Measurements from ENCODE around the gene KIAA1217. TPM values are rescaled to one million over a fixed set of nuclear protein-coding genes. Genes with fewer than 3 reads are reported as not detected.

Gene KIAA1217
- total RNA-seq, 1 donor from 2014 or later = 13.0 TPM

GRCh38 chr10:24453404-24453830, 244.5 kb downstream of the KIAA1217 start:
- H3K36me3 ChIP-seq = no peaks in the 10 kb centered on the region
- no peaks in the 10 kb centered on the region for H3K27me3 ChIP-seq
- H3K27ac ChIP-seq = peak overlapping the region in 1 of 2 donors; percentile 40
- no peak overlapping the region for H3K4me3 ChIP-seq
- no peak for DNase-seq (ENCODE audit: low spot score in 2 of 2)
- intact Hi-C loops (cut with DNase I) = no loop called here
- peaks cover 0 to 12% of the 10 kb centered on the region in 2 donors for H3K4me1 ChIP-seq
- H3K9me3 ChIP-seq = no peaks in the 10 kb centered on the region
- TF ChIP-seq CTCF (IDR thresholded peaks at IDR 0.05) = no peak

- no peaks in the 10 kb centered on the region for H3K36me3 ChIP-seq
- peaks cover 0 to 10% of the 10 kb centered on the region in 2 donors for H3K4me1 ChIP-seq
- no peaks in the 10 kb centered on the region for H3K9me3 ChIP-seq
- TF ChIP-seq CTCF (IDR thresholded peaks at IDR 0.05) = no peak
- intact Hi-C loops (cut with DNase I) = no loop called here
- DNase-seq (ENCODE audit: low spot score in 2 of 2) = no peak
- peak overlapping the region in 1 of 2 donors; percentile 40 for H3K27ac ChIP-seq
- H3K27me3 ChIP-seq = no peaks in the 10 kb centered on the region
- H3K4me3 ChIP-seq = no peak overlapping the region
Measured at GRCh38 chr10:24453973-24454372, 245.0 kb downstream of the KIAA1217 start.

GRCh38 chr10:24455447-24455846, 246.5 kb downstream of the KIAA1217 start:
- no peak for TF ChIP-seq CTCF (IDR thresholded peaks at IDR 0.05)
- no peak for DNase-seq (ENCODE audit: low spot score in 2 of 2)
- H3K27ac ChIP-seq = no peak overlapping the region
- H3K9me3 ChIP-seq = no peaks in the 10 kb centered on the region
- no peak overlapping the region for H3K4me3 ChIP-seq
- H3K27me3 ChIP-seq = no peaks in the 10 kb centered on the region
- intact Hi-C loops (cut with DNase I) = no loop called here
- no peaks in the 10 kb centered on the region for H3K36me3 ChIP-seq
- H3K4me1 ChIP-seq = peaks cover 0 to 5% of the 10 kb centered on the region in 2 donors

GRCh38 chr10:24456322-24456721, 247.4 kb downstream of the KIAA1217 start:
- Histone ChIP-seq H3K4me1 (peaks cover 0 to 3% of the 10 kb centered on the region in 2 donors), H3K27ac (no peak overlapping the region), H3K9me3 (no peaks in the 10 kb centered on the region), H3K4me3 (no peak overlapping the region), H3K36me3 (no peaks in the 10 kb centered on the region), H3K27me3 (no peaks in the 10 kb centered on the region)
- intact Hi-C loops (cut with DNase I) = no loop called here
- no peak for DNase-seq (ENCODE audit: low spot score in 2 of 2)
- TF ChIP-seq CTCF (IDR thresholded peaks at IDR 0.05) = no peak

- TF ChIP-seq CTCF (IDR thresholded peaks at IDR 0.05) = no peak
- Histone ChIP-seq H3K4me1 (peaks cover 0 to 3% of the 10 kb centered on the region in 2 donors), H3K27me3 (no peaks in the 10 kb centered on the region), H3K4me3 (no peak overlapping the region), H3K9me3 (no peaks in the 10 kb centered on the region), H3K36me3 (no peaks in the 10 kb centered on the region), H3K27ac (no peak overlapping the region)
- intact Hi-C loops (cut with DNase I) = no loop called here
- DNase-seq (ENCODE audit: low spot score in 2 of 2) = no peak
Measured at GRCh38 chr10:24457661-24458318, 248.9 kb downstream of the KIAA1217 start.
